GM21528 (cell line): Measurements from ENCODE around the gene ST7.
"Not testable (repeated sequence)": the region's sequence is repeated elsewhere in the genome, so short reads cannot be mapped to it uniquely, and the experiment has no call there.

ENCODE experiments used
- ATAC-seq: cut with Tn5 transposase; IDR thresholded peaks from one replicate; pipeline ENCODE4 v1.9.1; 2021; ENCODE audit warnings: mild to moderate bottlenecking, moderate library complexity; ENCODE audit not compliant: unreplicated experiment, low FRiP score

Gene ST7

GRCh38 chr7:116950889-116951351 is 2.4 kb upstream of the ST7 start:
- no peak for ATAC-seq

DNA sequence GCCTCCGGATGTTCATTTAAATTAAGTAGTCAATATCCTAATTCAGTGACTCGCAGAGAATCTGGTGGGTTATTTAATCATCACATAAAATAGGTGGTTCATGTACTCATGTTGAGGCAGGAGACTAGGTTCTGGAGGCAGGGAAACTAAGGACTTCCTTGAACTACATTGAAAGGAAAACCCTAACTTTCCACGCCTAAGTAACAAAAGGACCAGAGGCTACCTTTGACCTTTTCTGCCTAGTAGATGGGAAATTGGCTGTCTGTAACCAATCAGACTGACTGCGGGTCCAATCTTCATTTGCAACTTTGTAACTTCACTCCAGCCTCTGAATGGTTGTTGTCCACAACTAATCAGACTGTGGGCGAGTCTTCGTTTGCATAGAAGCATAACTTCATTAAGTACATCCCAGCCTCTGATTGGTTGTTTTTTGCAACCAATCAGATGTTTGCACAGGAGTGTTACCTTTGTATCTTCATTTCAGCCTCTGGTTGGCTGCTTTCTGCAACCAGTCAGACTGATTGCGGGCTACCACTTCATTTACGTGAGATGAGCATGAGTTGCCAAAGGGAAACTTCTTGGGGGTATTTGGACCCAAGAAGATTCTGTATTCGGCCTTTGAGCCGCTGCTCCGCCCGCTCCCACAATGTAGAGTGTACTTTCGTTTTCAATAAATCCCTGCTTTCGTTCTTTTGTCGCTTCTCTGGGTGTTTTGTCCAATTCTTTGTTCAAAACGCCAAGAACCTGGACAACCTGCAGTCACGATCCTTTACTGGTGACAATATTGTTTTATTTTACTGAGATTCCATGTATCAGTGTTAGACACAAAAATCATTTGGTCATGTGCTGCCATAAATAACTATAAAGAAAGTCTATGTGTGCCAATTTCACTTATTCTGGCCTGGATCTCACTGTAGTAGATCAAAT is 1.7 kb upstream of the ST7 start:
- ATAC-seq: no peak

DNA sequence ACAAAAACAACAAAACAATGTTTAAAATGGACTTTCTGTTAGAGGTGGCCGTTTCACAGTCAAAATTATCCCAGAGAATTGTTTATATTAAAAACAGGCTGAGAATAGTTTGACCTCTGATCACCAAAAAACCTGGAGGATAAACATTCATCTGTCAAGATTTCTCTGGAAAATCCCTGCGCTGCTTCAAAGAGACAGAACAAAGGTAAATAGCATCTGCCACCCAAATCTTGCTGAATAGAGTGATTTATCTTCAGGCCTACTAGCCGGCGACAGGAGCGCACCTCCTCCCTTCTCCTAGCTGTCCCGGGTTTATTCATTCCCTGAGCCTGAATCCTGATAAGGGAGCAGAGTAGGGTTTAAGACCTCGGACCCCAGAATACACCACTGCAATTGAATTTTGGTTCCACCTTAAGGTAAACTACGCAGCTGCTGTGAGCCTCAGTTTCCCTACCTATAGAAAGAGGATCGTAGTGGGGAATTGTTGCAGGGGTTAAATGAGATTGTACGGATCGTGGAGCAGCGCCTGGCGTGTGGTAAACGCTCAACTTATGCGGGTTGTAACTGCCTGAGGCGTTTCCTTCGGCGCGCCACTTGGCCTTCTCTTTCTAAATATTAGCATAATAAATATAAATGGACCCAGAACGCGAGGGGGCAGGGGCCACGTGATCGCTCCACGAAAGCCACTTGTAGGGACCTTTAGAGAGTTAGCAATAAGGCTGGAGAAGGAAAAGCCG is 498 bp upstream of the ST7 start:
- peak; percentile 27 for ATAC-seq

DNA sequence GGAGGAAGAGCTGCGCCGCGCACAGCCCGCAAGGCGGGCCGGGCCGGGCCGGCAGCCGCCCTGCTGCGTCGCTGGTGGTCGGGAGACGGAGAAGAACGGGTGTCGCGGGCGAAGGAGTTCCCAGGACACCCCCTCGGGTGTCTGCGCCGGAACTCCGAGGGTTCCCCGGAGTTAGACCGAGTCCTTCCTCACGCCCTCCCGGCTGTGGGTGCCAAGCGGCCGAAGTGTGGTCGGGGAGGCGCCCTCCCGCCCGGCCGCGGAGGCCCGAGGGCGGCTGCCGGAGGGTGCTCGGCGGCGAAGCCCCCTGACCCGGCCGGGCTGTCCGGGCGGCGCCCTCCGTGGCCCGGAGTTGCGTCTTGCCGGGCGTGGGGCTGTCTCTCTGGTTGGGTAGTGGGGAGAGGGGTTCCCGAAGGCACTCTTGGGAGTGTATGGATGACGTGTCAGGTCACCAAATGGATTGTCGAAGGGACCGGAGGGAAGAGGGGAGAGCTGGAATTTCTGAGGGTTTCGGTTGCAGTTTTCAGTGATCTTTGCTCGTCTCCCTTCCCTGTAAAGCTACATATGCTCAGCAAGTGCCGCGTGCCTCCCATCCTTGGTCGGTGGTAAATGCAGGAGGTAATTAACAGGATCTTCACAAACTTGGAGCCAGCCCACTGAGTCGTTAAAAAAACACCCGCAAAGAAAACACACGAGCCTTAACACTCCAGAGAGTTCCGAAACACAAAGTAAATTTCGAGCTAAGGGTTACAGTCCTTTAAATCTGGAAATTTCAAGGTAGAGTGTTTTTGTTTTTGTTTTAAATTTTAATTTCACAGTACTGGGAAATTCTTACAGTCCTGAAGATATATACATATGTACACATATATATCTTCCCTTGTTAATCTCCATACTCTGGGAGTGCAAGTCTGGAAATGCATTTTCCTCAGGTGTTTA is 871 bp downstream of the ST7 start:
- peak; percentile 16 for ATAC-seq

- ATAC-seq: no peak
Observed at GRCh38 chr7:116955340-116955739, 2.0 kb downstream of the ST7 start.

DNA sequence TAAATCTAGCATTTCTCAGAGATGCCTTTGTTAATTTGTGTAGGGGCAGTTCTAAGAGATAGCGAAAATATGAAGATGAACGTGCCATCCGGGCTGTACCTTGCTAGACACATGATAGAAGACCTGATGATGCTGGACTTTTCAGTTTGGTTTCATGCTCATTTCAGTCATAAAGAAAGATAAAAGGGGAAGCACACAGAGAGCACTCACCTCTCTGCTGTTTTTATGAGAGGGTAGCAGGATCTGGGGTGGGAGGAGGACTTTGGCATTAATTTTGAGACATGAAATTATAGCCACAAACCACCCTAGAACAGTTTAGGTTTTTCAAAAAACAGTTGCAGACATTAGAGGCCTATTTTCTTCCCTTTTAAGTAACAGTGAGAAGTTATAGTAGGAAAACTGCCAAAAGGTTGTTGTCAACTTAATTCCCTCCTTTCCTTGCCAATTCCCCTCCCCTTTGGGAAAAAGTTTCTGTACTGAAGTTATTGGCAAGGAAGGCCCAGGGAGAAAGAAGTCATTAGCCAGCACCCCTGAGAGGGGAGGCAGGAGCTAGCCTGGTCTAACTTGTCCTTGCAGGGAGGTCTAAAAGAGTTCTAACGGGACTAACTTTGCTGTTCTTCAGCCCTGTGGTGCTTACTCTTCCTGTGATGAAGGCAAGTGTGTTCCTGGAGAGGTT is 2.6 kb downstream of the ST7 start:
- ATAC-seq: peak; percentile 76

GRCh38 chr7:116956477-116956804 is 3.1 kb downstream of the ST7 start:
- no peak for ATAC-seq

GRCh38 chr7:116957874-116958273 is 4.6 kb downstream of the ST7 start:
- ATAC-seq: peak; percentile 31

DNA sequence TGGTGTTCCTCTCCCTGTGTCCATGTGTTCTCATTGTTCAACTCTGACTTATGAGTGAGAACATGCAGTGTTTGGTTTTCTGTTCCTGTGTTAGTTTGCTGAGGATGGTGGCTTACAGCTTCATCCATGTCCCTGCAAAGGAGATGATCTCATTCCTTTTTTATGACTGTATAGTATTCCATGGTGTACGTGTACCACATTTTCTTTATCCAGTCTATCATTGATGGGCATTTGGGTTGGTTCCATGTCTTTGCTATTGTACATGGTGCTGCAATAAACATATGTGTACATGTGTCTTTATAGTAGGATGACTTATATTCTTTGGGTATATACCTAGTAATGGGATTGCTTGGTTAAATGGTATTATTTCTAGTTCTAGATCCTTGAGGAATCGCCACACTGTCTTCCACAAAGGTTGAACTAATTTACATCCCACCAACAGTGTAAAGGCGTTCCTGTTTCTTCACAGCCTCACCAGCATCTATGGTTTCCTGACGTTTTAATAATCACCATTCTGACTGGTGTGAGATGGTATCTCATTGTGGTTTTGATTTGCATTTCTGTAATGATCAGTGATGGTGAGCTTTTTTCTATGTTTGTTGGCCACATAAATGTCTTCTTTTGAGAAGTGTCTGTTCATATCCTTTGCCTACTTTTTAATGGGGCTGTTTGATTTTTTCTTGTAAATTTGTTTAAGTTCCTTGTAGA is 8.8 kb downstream of the ST7 start:
- not testable (repeated sequence) for ATAC-seq

- no peak for ATAC-seq
Observed at GRCh38 chr7:116963234-116963633, 9.9 kb downstream of the ST7 start.

GRCh38 chr7:116966601-116967000 is 13.3 kb downstream of the ST7 start:
- no peak for ATAC-seq

DNA sequence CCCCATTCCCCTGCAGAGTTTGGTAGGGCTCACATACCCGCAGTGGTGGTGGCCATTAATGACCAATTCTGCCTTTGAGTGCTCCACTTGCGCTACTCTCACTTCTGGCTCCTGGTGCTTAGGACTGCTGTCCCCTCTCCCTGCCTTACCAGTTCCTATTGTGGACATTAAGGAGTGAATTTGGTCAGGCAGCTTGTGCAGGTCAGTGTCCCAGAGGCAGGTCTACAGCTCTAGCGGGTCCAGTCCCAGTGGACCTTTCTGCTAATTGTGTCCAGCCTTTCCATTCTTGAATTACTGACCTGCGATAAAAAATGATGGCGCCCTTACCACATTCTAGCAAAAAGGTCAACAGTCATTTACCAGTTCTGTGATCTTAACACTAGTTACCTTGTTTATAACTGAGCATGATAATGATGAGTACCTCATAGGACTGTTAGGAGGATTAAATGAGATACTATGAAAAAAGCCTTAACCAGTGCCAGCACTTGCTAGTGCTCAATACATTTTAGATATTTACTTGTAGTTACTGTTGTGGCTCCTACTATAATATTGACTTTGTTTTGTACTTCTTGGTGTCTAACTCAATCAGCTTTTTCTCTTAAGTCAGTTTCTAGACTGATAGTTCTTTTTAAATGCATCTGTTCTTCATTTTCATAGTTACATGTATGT is 14.1 kb downstream of the ST7 start:
- ATAC-seq: no peak

GRCh38 chr7:116967983-116968382 is 14.7 kb downstream of the ST7 start:
- no peak for ATAC-seq

DNA sequence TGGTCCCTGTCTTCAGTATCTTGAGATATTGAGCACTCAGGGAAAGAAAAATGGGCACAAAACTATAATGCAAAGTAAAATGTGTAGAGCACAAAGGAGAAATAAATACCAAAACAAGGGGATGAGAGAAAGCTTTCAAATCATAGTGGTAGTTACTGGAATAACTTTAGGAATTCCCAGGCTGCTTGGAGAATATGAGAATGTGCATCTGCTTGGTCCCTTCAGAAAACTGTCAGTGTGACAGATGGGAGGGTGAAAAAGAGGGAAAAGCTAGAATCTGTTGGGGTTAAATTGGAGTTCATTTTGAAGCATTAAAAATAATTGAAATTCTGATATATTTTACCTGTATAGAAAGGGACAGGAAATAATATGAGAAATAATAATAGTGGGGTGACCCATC is 15.3 kb downstream of the ST7 start:
- no peak for ATAC-seq

DNA sequence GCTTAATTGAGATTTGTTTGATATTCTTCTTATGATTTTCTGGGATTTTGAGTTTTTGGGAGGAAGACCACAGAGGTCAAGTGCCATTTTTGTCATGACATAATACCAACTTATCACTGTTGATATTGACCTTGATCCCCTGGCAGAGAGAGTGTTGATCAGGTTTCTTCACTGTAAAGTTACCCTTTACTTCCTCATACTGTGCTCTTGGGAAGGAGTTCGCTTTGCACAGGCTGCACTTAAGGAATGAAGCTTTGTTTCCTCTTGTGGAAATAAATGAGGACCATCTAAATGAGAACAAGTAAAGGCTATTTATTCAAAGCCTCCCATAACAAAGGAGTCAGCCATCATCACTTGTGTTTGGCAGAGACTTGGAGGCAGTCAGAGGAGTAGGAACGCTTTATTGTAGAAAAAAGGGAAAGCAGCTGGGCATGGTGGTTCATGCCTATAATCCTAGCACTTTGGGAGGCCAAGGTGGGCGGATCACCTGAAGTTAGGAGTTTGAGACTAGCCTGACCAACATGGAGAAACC is 16.1 kb downstream of the ST7 start:
- no peak for ATAC-seq

DNA sequence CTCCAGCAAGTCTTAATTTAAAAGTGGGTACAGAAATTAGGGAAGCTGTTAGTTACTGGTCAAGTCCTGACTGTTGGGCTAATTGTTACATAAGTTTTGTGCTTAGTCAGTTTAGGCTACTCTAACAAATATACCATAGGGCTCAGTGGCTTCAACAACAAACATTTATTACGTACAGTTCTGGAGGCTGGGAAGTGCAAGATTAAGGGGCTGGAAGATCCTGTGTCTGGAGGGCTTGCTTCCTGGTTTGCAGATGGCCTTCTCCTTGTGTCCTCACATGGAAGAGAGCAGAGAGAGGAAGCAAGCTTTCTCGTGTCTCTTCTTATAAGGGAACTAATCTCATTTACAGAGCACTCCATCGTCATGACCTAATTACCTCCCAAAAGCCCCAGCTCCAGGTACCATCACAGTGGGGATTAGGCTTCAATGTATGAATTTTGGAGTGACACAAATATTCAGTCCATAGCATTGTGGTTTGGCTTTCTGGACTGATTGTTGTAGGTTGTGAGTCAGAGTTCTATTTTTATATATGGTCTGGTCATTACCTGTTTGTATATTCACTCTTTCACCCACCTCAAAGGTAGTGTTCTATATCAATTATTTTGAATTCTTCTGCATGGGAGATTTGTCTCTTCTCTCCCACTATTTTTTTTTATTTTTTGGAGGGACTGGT is 17.1 kb downstream of the ST7 start:
- no peak for ATAC-seq

DNA sequence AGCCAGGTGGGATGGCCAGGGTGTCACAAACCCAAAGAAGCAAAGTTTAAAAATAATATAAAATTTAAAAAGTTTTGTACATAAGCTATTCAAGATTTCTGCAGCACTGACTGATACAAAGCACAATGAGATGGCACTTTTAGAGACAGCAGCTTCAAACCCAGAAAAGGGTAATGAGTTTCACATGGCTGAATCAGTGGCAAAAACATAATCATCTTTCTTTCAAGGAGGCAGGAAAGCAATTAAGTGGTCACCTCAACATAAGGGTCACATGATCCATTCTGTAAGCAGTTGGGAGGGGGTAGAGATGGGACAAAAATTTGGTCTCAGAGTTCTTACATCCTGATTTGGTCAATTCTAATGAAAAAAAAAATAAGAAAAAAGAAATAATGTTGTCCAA is 17.9 kb downstream of the ST7 start:
- not testable (repeated sequence) for ATAC-seq

DNA sequence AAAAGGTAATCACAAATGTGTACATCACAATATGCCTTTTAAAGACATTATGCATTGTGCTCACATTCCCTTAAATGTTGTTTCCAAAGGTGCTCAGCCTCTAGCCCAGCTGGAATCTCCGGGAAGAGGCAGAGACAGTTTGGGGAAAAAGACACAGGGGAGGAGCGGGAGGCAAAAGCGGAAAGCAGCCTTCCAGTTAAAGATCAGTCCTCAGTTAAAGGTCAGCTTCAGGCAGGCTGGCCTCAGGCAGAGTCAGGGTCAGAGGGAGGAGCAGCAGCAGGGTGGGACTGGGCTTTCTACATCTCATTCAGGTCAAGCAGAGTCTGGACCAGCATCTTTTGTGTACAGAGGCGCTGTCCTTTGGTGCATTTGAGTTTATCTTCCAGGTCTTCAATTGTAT is 18.6 kb downstream of the ST7 start:
- no peak for ATAC-seq
